Mammary microvascular endothelial cell (primary cell): ENCODE measurements around the gene CDC42EP4. TPM values are rescaled to one million over a fixed set of nuclear protein-coding genes. Genes with fewer than 3 reads are reported as not detected.

ENCODE experiments used
- total RNA-seq: library from RNA; depleted of rRNA; stranded (reverse); fragments of >200 nt; gene quantifications from 2 replicates; pipeline ENCODE4 v1.2.3, GENCODE V29; 2015

CDC42EP4 gene, protein sequence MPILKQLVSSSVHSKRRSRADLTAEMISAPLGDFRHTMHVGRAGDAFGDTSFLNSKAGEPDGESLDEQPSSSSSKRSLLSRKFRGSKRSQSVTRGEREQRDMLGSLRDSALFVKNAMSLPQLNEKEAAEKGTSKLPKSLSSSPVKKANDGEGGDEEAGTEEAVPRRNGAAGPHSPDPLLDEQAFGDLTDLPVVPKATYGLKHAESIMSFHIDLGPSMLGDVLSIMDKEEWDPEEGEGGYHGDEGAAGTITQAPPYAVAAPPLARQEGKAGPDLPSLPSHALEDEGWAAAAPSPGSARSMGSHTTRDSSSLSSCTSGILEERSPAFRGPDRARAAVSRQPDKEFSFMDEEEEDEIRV
- total RNA-seq: 64.9 and 74.6 TPM in 2 replicates

DNA sequence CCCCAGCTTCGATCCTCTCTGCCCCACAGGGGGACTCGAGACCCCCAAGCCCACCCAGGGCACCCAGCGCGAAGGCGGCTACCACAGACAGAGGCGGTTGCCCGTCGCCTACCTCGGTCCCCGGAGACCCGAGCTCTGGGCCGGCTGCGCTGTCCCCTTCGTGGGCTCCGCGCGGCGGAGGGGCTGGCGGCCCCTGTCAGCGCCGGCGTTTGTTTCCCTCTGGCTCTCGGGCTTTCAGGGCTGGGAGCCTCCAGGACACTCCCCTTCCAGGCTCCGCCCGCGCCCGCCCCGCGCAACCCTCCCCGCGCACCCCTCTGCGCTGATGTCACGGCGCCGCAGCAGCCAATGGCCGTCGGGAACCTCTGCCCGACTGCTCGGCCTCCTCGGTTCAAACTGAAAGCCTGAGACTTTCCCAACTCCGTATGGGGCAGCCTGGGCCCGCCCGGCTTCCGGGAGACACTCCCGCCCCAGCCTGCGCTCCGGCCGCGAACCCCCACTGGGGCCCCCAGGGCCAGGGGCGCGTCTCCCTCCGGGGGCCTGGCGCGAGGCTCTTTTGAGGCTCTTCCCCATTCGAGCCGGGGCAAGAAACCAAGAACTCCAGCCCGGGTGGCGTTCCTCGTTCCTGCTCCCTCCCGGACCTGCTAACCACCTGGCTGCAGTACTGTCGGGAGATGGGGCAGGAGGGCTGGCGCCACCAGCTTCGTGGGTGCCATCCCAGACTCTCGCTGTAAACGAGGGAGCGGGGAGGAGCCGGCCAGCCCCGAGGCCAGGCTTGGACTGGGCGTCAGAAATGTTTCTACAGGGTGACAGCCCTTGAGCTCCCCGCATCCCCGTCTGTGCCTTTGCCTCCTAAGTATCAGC, at the start of gene CDC42EP4:
TSS of gene CDC42EP4 (minus strand) at position 221 of the 861 bp plus-strand sequence. CDS start 25,501 bp downstream, outside the sequence.

DNA sequence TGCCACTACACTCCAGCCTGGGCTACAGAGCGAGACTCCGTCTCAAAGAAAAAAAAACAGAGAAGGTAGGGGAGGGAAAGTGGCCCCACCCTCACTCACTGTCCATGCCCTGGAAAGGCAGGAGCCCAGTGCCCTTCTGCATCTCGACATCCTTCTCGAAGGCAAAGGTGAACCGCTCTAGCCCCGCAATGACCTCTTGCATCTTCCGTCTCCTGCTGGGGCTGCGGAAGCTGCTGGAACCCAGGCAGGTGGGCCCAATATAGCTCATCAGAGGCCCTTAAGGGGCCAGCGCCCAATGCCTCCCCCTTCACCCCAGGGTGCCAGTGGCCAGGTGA, 50.2 kb downstream of the CDC42EP4 start, which contains the start of gene CPSF4L:
TSS of gene CPSF4L (minus strand) at position 264 of the 335 bp plus-strand sequence. CDS start at position 202, 62 bp downstream.

Other genes starting within 250 kb of the CDC42EP4 start
- 11.2 and 12.3 TPM in 2 replicates for gene SLC39A11, start 219.3 kb downstream of the CDC42EP4 start, total RNA-seq
- under 0.01 TPM in 1 of 2 replicates, not detected in the other for gene SSTR2, start 147.0 kb downstream of the CDC42EP4 start, total RNA-seq
- 19.1 and 19.3 TPM in 2 replicates for gene COG1, start 118.9 kb downstream of the CDC42EP4 start, total RNA-seq
- gene CPSF4L, start 50.1 kb downstream of the CDC42EP4 start, total RNA-seq: not detected in 2 replicates